ENCODE data around the gene ICA1L.

DNA sequence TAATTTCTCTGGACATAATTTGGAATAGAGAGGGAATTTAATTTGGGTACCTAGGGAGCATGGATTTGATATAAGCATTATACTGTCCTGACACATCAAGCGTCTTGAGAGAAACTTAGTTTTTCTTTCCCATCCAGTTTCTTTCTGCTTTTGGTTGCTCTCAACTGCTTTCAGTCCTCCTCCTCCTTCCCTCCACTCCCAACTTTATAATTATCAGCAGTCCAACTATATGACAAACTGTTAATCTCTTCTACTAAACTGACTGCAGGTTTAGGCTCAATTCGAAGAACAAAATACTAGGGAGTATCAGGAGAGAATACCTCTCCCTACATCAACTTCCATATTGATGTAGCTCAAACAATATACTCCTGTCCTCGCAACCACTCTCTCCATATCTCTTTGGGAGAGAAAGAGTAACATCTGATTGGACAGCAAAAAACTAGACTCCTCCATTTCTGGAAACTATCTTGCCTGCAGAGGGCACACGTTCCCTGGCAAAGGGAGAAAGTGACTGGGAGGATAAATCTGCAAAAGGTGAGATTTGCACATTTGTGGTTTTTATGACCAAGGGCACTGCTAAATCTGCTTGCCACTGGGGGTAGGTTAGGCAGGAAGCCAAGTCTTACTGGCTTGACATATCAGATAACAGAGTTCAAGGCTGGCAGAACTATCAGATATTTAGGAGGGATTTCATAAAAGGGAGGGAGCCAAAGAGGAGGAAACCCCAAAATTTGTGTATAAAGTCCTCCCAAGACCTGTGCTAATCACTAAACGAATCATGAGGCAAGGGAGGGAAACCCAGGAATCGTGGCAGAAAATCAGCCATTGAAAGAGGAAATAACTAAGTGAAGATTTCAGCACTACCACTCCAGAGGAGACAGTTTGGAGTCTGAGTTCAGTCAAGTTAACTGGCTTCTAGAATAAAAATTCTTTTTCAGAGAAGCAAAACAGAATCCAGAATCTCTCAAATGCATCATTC is 40.0 kb downstream of the ICA1L start:
- TF ChIP-seq POLR2A (IDR thresholded peaks at IDR 0.05; ENCODE audit: low read depth, low read length) (no peak), POLR2AphosphoS5 (IDR thresholded peaks at IDR 0.05; ENCODE audit: low read depth, low read length) (no peak), TAF1 (IDR thresholded peaks at IDR 0.05; ENCODE audit: low read depth, low read length) (no peak)

Data from GM12891 (cell line).